Upper lobe of left lung (tissue), 6 donors: Measurements from ENCODE around the gene ADARB1. TPM values are rescaled to one million over a fixed set of nuclear protein-coding genes. Genes with fewer than 3 reads are reported as not detected.

Experiments used
- ATAC-seq, 2 donors: fragments of 200-7000 bp; cut with Tn5 transposase; one replicate each; pipeline ENCODE4 v1.9.1; 2022; ENCODE audit warnings: mild to moderate bottlenecking in 2 of 2, moderate library complexity in 2 of 2; ENCODE audit not compliant: low FRiP score in 2 of 2
- DNase-seq, 2 donors: peaks; one replicate each; pipeline ENCODE4 v3.0.0-alpha.2; 2019 to 2020
- H3K27ac ChIP-seq, 4 donors: fragments of 200-600 bp; sonication (generic); one replicate each; pipeline ENCODE4 v1.5.1; 2016 to 2019
- H3K27me3 ChIP-seq, 4 donors: fragments of 200-600 bp; sonication (generic); one replicate each; pipeline ENCODE4 v1.5.1; 2017 to 2019
- H3K36me3 ChIP-seq, 4 donors: fragments of 200-600 bp; sonication (generic); one replicate each; pipeline ENCODE4 v1.5.1; 2016 to 2019
- H3K4me1 ChIP-seq, 4 donors: fragments of 200-600 bp; sonication (generic); one replicate each; pipeline ENCODE4 v1.5.1; 2018 to 2019
- H3K4me3 ChIP-seq, 4 donors: fragments of 200-600 bp; sonication (generic); one replicate each; pipeline ENCODE4 v1.5.1; 2017 to 2019; ENCODE audit warnings: mild to moderate bottlenecking in 2 of 4, moderate library complexity in 1 of 4
- H3K9me3 ChIP-seq, 4 donors: fragments of 200-600 bp; sonication (generic); one replicate each; pipeline ENCODE4 v1.5.1; 2018 to 2019
- CTCF ChIP-seq, 6 experiments: fragments of 450-650 bp in 4 of 6; fragments of 200-600 bp in 2 of 6; sonication (generic) in 2 of 6; IDR thresholded peaks; one replicate each; pipeline ENCODE4 v1.5.1; 2016 to 2019; ENCODE audit warnings: antibody characterized with exemption in 6 of 6
- EP300 ChIP-seq, 4 donors: sonication (generic); formaldehyde crosslinking; IDR thresholded peaks; one replicate each; pipeline ENCODE4 v1.5.1; 2017; ENCODE audit warnings: antibody characterized with exemption in 4 of 4, control low read depth in 2 of 4
- POLR2A ChIP-seq, 4 donors: fragments of 450-650 bp; IDR thresholded peaks; one replicate each; pipeline ENCODE4 v1.5.1; 2016 to 2017; ENCODE audit warnings: antibody characterized with exemption in 4 of 4, mild to moderate bottlenecking in 2 of 4
- POLR2AphosphoS5 ChIP-seq, 2 donors: sonication (generic); formaldehyde crosslinking; IDR thresholded peaks; one replicate each; pipeline ENCODE4 v1.5.1; 2017; ENCODE audit warnings: antibody characterized with exemption in 2 of 2
- WGBS, 2 donors: methylation state at CpG; one replicate each; pipeline ENCODE4 v1.1.5; 2017 to 2018; 5-methylcytosine and 5-hydroxymethylcytosine counted together
- total RNA-seq, 6 donors: library from RNA; depleted of rRNA in 4 of 6; stranded (reverse); fragments of >200 nt in 4 of 6; gene quantifications; one replicate each; pipeline versions ENCODE4 v1.1.0 to v1.2.1, GENCODE V29; 2016 to 2021
- donor health status: DM: no; HTN: no; CAD: no; lungs with moderate emphysema.
- donor health status: DM: no; HTN: yes; CAD: no; lungs with severe emphysema.

Gene ADARB1
- total RNA-seq, 6 donors from 2014 or later, result 26.5 to 94.3 (median 42.4) TPM

- WGBS, 2 donors, result 83 to 86% methylated on average over 43 to 44 of the region's 44 CpGs
- no peaks in the 10 kb centered on the region for H3K9me3 ChIP-seq
- H3K36me3 ChIP-seq, result no peaks in the 10 kb centered on the region
- no peaks in the 10 kb centered on the region for H3K27me3 ChIP-seq
- peak overlapping the region in 2 of 4 donors; percentile 9 to 10 for H3K4me3 ChIP-seq
- DNase-seq (no peak), ATAC-seq (peak in 1 of 2 donors; percentile 51)
- no peak for TF ChIP-seq POLR2A (IDR thresholded peaks at IDR 0.05)
- no peak for TF ChIP-seq CTCF (IDR thresholded peaks at IDR 0.05)
- no peak for TF ChIP-seq EP300 (IDR thresholded peaks at IDR 0.05)
- TF ChIP-seq POLR2AphosphoS5 (IDR thresholded peaks at IDR 0.05), result no peak
- H3K27ac ChIP-seq, result peak overlapping the region in 1 of 4 donors; percentile 22
- peaks cover 48 to 53% (median 51%) of the 10 kb centered on the region in 4 donors for H3K4me1 ChIP-seq
These were observed 34.7 kb downstream of the ADARB1 start for GRCh38 chr21:45108808-45109781.

- H3K4me3 ChIP-seq, result peak overlapping the region in 2 of 4 donors; percentile 9 to 10
- H3K27ac ChIP-seq, result peak overlapping the region in 1 of 4 donors; percentile 22
These were observed 35.6 kb downstream of the ADARB1 start for GRCh38 chr21:45109831-45110492.

GRCh38 chr21:45110873-45111624 is 36.7 kb downstream of the ADARB1 start:
- 42 to 46% methylated on average over 18 of the region's 18 CpGs for WGBS, 2 donors

More at GRCh38 chr21:45109831-45110492, 35.6 kb downstream of the ADARB1 start:
- Histone ChIP-seq H3K36me3 (no peaks in the 10 kb centered on the region), H3K9me3 (no peaks in the 10 kb centered on the region), H3K4me1 (peaks cover 49 to 54% (median 50%) of the 10 kb centered on the region in 4 donors), H3K27me3 (no peaks in the 10 kb centered on the region)
- DNase-seq (no peak), ATAC-seq (no peak)
- 39 to 43% methylated on average over 15 of the region's 15 CpGs for WGBS, 2 donors
- no peak for TF ChIP-seq POLR2AphosphoS5 (IDR thresholded peaks at IDR 0.05)
- no peak for TF ChIP-seq POLR2A (IDR thresholded peaks at IDR 0.05)
- TF ChIP-seq CTCF (IDR thresholded peaks at IDR 0.05), result no peak
- TF ChIP-seq EP300 (IDR thresholded peaks at IDR 0.05), result no peak

More at GRCh38 chr21:45110873-45111624, 36.7 kb downstream of the ADARB1 start:
- no peak overlapping the region for H3K4me3 ChIP-seq
- H3K9me3 ChIP-seq, result no peaks in the 10 kb centered on the region
- DNase-seq (no peak), ATAC-seq (no peak)
- H3K27ac ChIP-seq, result no peak overlapping the region
- H3K4me1 ChIP-seq, result peaks cover 45 to 60% (median 53%) of the 10 kb centered on the region in 4 donors
- no peaks in the 10 kb centered on the region for H3K36me3 ChIP-seq
- no peak for TF ChIP-seq POLR2A (IDR thresholded peaks at IDR 0.05)
- no peak for TF ChIP-seq POLR2AphosphoS5 (IDR thresholded peaks at IDR 0.05)
- no peak for TF ChIP-seq EP300 (IDR thresholded peaks at IDR 0.05)
- TF ChIP-seq CTCF (IDR thresholded peaks at IDR 0.05), result no peak
- H3K27me3 ChIP-seq, result no peaks in the 10 kb centered on the region
